ENCODE measurements around the gene HDHD5. TPM values are rescaled to one million over a fixed set of nuclear protein-coding genes. Genes with fewer than 3 reads are reported as not detected.

Gene HDHD5
- total RNA-seq, 1 experiment from 2014 or later = 51.8 TPM

DNA sequence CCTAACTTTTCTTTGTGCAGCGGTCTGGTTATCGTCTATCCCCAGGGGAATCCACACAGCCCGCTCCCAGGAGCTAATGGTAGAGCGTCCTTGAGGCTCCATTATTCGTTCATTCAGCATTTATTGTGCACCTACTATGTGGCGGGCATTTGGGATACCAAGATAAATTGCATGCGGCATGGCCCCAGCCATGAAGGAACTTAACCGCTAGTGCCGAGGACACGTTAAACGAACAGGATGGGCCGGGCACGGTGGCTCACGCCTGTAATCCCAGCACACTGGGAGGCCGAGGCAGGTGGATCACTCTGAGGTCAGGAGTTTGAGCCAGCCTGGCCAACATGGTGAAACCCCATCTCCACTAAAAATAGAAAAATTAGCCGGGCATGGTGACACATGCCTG is 49.1 kb downstream of the HDHD5 start:
- DNase-seq (ENCODE audit: unreplicated experiment) = no peak
- H3K4me3 Mint-ChIP-seq (ENCODE audit: unreplicated experiment) = no peak overlapping the region
- TF ChIP-seq CTCF (IDR thresholded peaks at IDR 0.05; ENCODE audit: unreplicated experiment) = no peak
- no peaks in the 10 kb centered on the region for H3K27me3 Mint-ChIP-seq (ENCODE audit: insufficient read depth, unreplicated experiment)
- ChIA-PET POLR2A (no interaction called here), CTCF (interaction anchor here (0.7 to 2.1 kb wide), 2 partner anchors 62 to 392 kb away, joined by 3 to 7 read pairs; no protein-coding TSS in a partner anchor)
- H3K9me3 Mint-ChIP-seq (ENCODE audit: unreplicated experiment) = no peaks in the 10 kb centered on the region
- peaks cover 21% of the 10 kb centered on the region for H3K36me3 Mint-ChIP-seq (ENCODE audit: insufficient read depth, unreplicated experiment)
- intact Hi-C loops (cut with micrococcal nuclease) = no loop called here
- H3K27ac Mint-ChIP-seq (ENCODE audit: low read depth, unreplicated experiment) = no peak overlapping the region
- no TSS peak for BruUV-seq (replicated peaks)
- no peaks in the 10 kb centered on the region for H3K4me1 Mint-ChIP-seq (ENCODE audit: insufficient read depth, unreplicated experiment)

GRCh38 chr22:17109113-17109865 is 49.8 kb downstream of the HDHD5 start:
- TF ChIP-seq CTCF (IDR thresholded peaks at IDR 0.05; ENCODE audit: unreplicated experiment) = no peak
- CTCF ChIA-PET = interaction anchor here (0.7 kb wide), 1 partner anchor 392 kb away, joined by 3 read pairs; no protein-coding TSS in a partner anchor
- intact Hi-C loops (cut with micrococcal nuclease) = no loop called here
- no peaks in the 10 kb centered on the region for H3K4me1 Mint-ChIP-seq (ENCODE audit: insufficient read depth, unreplicated experiment)
- H3K4me3 Mint-ChIP-seq (ENCODE audit: unreplicated experiment) = no peak overlapping the region
- POLR2A ChIA-PET = no interaction called here
- no peak overlapping the region for H3K27ac Mint-ChIP-seq (ENCODE audit: low read depth, unreplicated experiment)
- H3K9me3 Mint-ChIP-seq (ENCODE audit: unreplicated experiment) = no peaks in the 10 kb centered on the region
- H3K27me3 Mint-ChIP-seq (ENCODE audit: insufficient read depth, unreplicated experiment) = no peaks in the 10 kb centered on the region
- no TSS peak for BruUV-seq (replicated peaks)
- H3K36me3 Mint-ChIP-seq (ENCODE audit: insufficient read depth, unreplicated experiment) = peaks cover 27% of the 10 kb centered on the region
- DNase-seq (ENCODE audit: unreplicated experiment) = no peak

DNA sequence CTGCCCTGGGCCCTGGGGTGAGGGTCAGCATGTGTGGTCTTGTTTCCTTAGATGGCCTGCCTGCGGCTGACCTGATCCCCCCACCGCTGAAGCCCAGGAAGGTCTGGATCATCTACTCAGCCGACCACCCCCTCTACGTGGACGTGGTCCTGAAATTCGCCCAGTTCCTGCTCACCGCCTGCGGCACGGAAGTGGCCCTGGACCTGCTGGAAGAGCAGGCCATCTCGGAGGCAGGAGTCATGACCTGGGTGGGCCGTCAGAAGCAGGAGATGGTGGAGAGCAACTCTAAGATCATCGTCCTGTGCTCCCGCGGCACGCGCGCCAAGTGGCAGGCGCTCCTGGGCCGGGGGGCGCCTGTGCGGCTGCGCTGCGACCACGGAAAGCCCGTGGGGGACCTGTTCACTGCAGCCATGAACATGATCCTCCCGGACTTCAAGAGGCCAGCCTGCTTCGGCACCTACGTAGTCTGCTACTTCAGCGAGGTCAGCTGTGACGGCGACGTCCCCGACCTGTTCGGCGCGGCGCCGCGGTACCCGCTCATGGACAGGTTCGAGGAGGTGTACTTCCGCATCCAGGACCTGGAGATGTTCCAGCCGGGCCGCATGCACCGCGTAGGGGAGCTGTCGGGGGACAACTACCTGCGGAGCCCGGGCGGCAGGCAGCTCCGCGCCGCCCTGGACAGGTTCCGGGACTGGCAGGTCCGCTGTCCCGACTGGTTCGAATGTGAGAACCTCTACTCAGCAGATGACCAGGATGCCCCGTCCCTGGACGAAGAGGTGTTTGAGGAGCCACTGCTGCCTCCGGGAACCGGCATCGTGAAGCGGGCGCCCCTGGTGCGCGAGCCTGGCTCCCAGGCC is 50.6 kb downstream of the HDHD5 start:
- H3K4me1 Mint-ChIP-seq (ENCODE audit: insufficient read depth, unreplicated experiment) = no peaks in the 10 kb centered on the region
- BruUV-seq (replicated peaks) = no TSS peak
- peaks cover 31% of the 10 kb centered on the region for H3K36me3 Mint-ChIP-seq (ENCODE audit: insufficient read depth, unreplicated experiment)
- H3K27me3 Mint-ChIP-seq (ENCODE audit: insufficient read depth, unreplicated experiment) = no peaks in the 10 kb centered on the region
- ChIA-PET CTCF (interaction anchor here (1.1 kb wide), 1 partner anchor 45 kb away, joined by 3 read pairs; no protein-coding TSS in a partner anchor), POLR2A (no interaction called here)
- no peak for DNase-seq (ENCODE audit: unreplicated experiment)
- H3K4me3 Mint-ChIP-seq (ENCODE audit: unreplicated experiment) = no peak overlapping the region
- H3K27ac Mint-ChIP-seq (ENCODE audit: low read depth, unreplicated experiment) = no peak overlapping the region
- intact Hi-C loops (cut with micrococcal nuclease) = no loop called here
- no peak for TF ChIP-seq CTCF (IDR thresholded peaks at IDR 0.05; ENCODE audit: unreplicated experiment)
- H3K9me3 Mint-ChIP-seq (ENCODE audit: unreplicated experiment) = no peaks in the 10 kb centered on the region

GRCh38 chr22:17107547-17107810 is 51.6 kb downstream of the HDHD5 start:
- DNase-seq (ENCODE audit: unreplicated experiment) = no peak
- ChIA-PET POLR2A (interaction anchor here (0.7 kb wide), 1 partner anchor 430 kb away, joined by 3 read pairs; no protein-coding TSS in a partner anchor), CTCF (interaction anchor here (0.5 to 1.1 kb wide), 2 partner anchors 44 to 47 kb away, joined by 3 read pairs; no protein-coding TSS in a partner anchor)
- TF ChIP-seq CTCF (IDR thresholded peaks at IDR 0.05; ENCODE audit: unreplicated experiment) = no peak
- no TSS peak for BruUV-seq (replicated peaks)
- intact Hi-C loops (cut with micrococcal nuclease) = no loop called here
- H3K9me3 Mint-ChIP-seq (ENCODE audit: unreplicated experiment) = no peaks in the 10 kb centered on the region
- H3K36me3 Mint-ChIP-seq (ENCODE audit: insufficient read depth, unreplicated experiment) = peaks cover 35% of the 10 kb centered on the region
- H3K4me1 Mint-ChIP-seq (ENCODE audit: insufficient read depth, unreplicated experiment) = no peaks in the 10 kb centered on the region
- H3K27me3 Mint-ChIP-seq (ENCODE audit: insufficient read depth, unreplicated experiment) = no peaks in the 10 kb centered on the region
- no peak overlapping the region for H3K27ac Mint-ChIP-seq (ENCODE audit: low read depth, unreplicated experiment)
- no peak overlapping the region for H3K4me3 Mint-ChIP-seq (ENCODE audit: unreplicated experiment)
